Astrocyte (in vitro differentiated cells and primary cell): Measurements from ENCODE around the gene UCHL5. TPM values are rescaled to one million over a fixed set of nuclear protein-coding genes. Genes with fewer than 3 reads are reported as not detected.

Experiments used
- DNase-seq: peaks from one replicate; pipeline ENCODE4 v3.0.0-alpha.2; 2010; ENCODE audit warnings: low read depth
- FAIRE-seq: peaks from 2 replicates; lab custom pipeline; 2011; peaks lifted over from hg19 to GRCh38; lab: Jason Lieb, UNC
- H2AFZ ChIP-seq: 2 replicates; pipeline ENCODE4 v1.6.0; 2012; ENCODE audit warnings: low read depth, low read length, inconsistent platforms
- H3K27ac ChIP-seq: 2 replicates; pipeline ENCODE4 v1.5.1; 2011; ENCODE audit warnings: low read depth, low read length, inconsistent platforms
- H3K27me3 ChIP-seq: 2 replicates; pipeline ENCODE4 v1.6.0; 2011; ENCODE audit warnings: low read length, inconsistent platforms; ENCODE audit not compliant: insufficient read depth
- H3K36me3 ChIP-seq: 2 replicates; pipeline ENCODE4 v1.5.1; 2011; ENCODE audit warnings: low read length, inconsistent platforms; ENCODE audit not compliant: insufficient read depth
- H3K4me1 ChIP-seq: 2 replicates; pipeline ENCODE4 v1.5.1; 2011; ENCODE audit warnings: low read length, inconsistent platforms; ENCODE audit not compliant: insufficient read depth
- H3K4me2 ChIP-seq: 2 replicates; pipeline ENCODE4 v1.6.0; 2012; ENCODE audit warnings: low read length, inconsistent platforms
- H3K4me3 ChIP-seq: 2 replicates; pipeline ENCODE4 v1.5.1; 2011; ENCODE audit warnings: low read depth, mild to moderate bottlenecking, low read length, inconsistent platforms; ENCODE audit not compliant: insufficient read depth
- H3K79me2 ChIP-seq: 2 replicates; pipeline ENCODE4 v1.6.0; 2012; ENCODE audit warnings: mild to moderate bottlenecking, low read length, inconsistent platforms; ENCODE audit not compliant: insufficient read depth
- H3K9ac ChIP-seq: 2 replicates; pipeline ENCODE4 v1.6.0; 2012; ENCODE audit warnings: mild to moderate bottlenecking, low read length, inconsistent platforms
- H3K9me3 ChIP-seq: 2 replicates; pipeline ENCODE4 v1.5.1; 2012; ENCODE audit warnings: low read depth, mild to moderate bottlenecking, low read length, inconsistent platforms; ENCODE audit not compliant: insufficient read depth
- H4K20me1 ChIP-seq: 2 replicates; pipeline ENCODE4 v1.6.0; 2012; ENCODE audit warnings: low read length, inconsistent platforms; ENCODE audit not compliant: insufficient read depth
- H3K27ac Mint-ChIP-seq: one replicate; pipeline ENCODE4 v1.8.0; 2021; ENCODE audit warnings: mild to moderate bottlenecking, mixed read lengths; ENCODE audit not compliant: unreplicated experiment
- H3K27me3 Mint-ChIP-seq: one replicate; pipeline ENCODE4 v1.8.0; 2021; ENCODE audit warnings: low read depth, mixed read lengths; ENCODE audit not compliant: unreplicated experiment
- H3K36me3 Mint-ChIP-seq: one replicate; pipeline ENCODE4 v1.8.0; 2021; ENCODE audit warnings: low read depth, mixed read lengths; ENCODE audit not compliant: unreplicated experiment
- H3K4me1 Mint-ChIP-seq: one replicate; pipeline ENCODE4 v1.8.0; 2021; ENCODE audit warnings: low read depth, mixed read lengths; ENCODE audit not compliant: unreplicated experiment
- H3K4me3 Mint-ChIP-seq: one replicate; pipeline ENCODE4 v1.8.0; 2021; ENCODE audit warnings: mild to moderate bottlenecking, moderate library complexity, mixed read lengths; ENCODE audit not compliant: unreplicated experiment
- H3K9me3 Mint-ChIP-seq: one replicate; pipeline ENCODE4 v1.8.0; 2021; ENCODE audit warnings: mild to moderate bottlenecking, mixed read lengths; ENCODE audit not compliant: unreplicated experiment
- EZH2 ChIP-seq: IDR thresholded peaks from 2 replicates; pipeline ENCODE4 v1.6.1; 2012; ENCODE audit warnings: mild to moderate bottlenecking, low read length, inconsistent platforms; ENCODE audit not compliant: insufficient read depth
- total RNA-seq: library from RNA; stranded (reverse); gene quantifications from 2 replicates; pipeline ENCODE4 v1.2.1, GENCODE V29; 2021
- TF ChIP-seq, protein P1 (sequence below): IDR thresholded peaks from 2 replicates; pipeline ENCODE4 v1.5.1; 2011; ENCODE audit warnings: low read depth, mild to moderate bottlenecking, inconsistent platforms, low read length, moderate library complexity; ENCODE audit not compliant: insufficient read depth

The UCHL5 gene
- total RNA-seq, 1 donor from 2014 or later = 33.3 TPM

DNA sequence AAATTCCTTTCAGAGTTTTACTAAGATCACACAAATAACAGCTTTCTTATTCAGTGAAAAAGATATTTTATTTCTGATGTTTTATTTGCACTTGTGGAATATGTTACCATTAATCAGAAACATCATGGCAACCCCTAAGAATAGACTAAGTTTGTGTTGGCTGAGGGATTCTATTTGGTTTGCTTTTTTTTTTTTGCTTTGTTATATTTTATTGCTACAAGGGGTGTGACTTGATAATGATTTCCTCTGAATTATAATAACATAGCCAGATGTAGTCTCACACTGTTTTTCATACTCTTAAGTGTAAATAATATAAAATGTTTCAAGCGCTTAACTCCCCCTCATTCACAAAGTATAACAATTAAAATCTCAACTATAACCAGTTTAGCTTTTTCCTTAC is 26.1 kb upstream of the UCHL5 start:
- Histone ChIP-seq H3K4me3 (no peak overlapping the region), H3K79me2 (no peaks in the 10 kb centered on the region), H3K9me3 (no peaks in the 10 kb centered on the region), H4K20me1 (no peaks in the 10 kb centered on the region), H3K4me2 (no peak overlapping the region), H3K36me3 (peaks cover 40% of the 10 kb centered on the region), H3K27ac (no peak overlapping the region), H2AFZ (no peak overlapping the region), H3K4me1 (no peaks in the 10 kb centered on the region), H3K9ac (no peak overlapping the region), H3K27me3 (no peaks in the 10 kb centered on the region)
- H3K27ac Mint-ChIP-seq = no peak overlapping the region
- no peaks in the 10 kb centered on the region for H3K27me3 Mint-ChIP-seq
- no peaks in the 10 kb centered on the region for H3K4me1 Mint-ChIP-seq
- no peak for TF ChIP-seq EZH2
- TF ChIP-seq, protein P1, sequence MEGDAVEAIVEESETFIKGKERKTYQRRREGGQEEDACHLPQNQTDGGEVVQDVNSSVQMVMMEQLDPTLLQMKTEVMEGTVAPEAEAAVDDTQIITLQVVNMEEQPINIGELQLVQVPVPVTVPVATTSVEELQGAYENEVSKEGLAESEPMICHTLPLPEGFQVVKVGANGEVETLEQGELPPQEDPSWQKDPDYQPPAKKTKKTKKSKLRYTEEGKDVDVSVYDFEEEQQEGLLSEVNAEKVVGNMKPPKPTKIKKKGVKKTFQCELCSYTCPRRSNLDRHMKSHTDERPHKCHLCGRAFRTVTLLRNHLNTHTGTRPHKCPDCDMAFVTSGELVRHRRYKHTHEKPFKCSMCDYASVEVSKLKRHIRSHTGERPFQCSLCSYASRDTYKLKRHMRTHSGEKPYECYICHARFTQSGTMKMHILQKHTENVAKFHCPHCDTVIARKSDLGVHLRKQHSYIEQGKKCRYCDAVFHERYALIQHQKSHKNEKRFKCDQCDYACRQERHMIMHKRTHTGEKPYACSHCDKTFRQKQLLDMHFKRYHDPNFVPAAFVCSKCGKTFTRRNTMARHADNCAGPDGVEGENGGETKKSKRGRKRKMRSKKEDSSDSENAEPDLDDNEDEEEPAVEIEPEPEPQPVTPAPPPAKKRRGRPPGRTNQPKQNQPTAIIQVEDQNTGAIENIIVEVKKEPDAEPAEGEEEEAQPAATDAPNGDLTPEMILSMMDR = no peak
- H3K36me3 Mint-ChIP-seq = peaks cover 6% of the 10 kb centered on the region
- no peaks in the 10 kb centered on the region for H3K9me3 Mint-ChIP-seq
- no peak for DNase-seq
- no peak for FAIRE-seq
- H3K4me3 Mint-ChIP-seq = no peak overlapping the region

GRCh38 chr1:193083365-193084088 is 24.4 kb upstream of the UCHL5 start:
- no peak for FAIRE-seq
- no peak overlapping the region for H3K27ac Mint-ChIP-seq

More at GRCh38 chr1:193083365-193084088, 24.4 kb upstream of the UCHL5 start:
- no peaks in the 10 kb centered on the region for H4K20me1 ChIP-seq
- H3K79me2 ChIP-seq = no peaks in the 10 kb centered on the region
- Mint-ChIP-seq H3K4me3 (no peak overlapping the region), H3K4me1 (no peaks in the 10 kb centered on the region), H3K36me3 (peaks cover 18% of the 10 kb centered on the region), H3K9me3 (no peaks in the 10 kb centered on the region), H3K27me3 (no peaks in the 10 kb centered on the region)
- no peaks in the 10 kb centered on the region for H3K9me3 ChIP-seq
- no peak overlapping the region for H2AFZ ChIP-seq
- no peak overlapping the region for H3K27ac ChIP-seq
- TF ChIP-seq, protein P1 = no peak
- no peak for TF ChIP-seq EZH2
- H3K4me2 ChIP-seq = no peak overlapping the region
- peaks cover 46% of the 10 kb centered on the region for H3K36me3 ChIP-seq
- H3K27me3 ChIP-seq = no peaks in the 10 kb centered on the region
- DNase-seq = no peak
- no peak overlapping the region for H3K9ac ChIP-seq
- no peaks in the 10 kb centered on the region for H3K4me1 ChIP-seq
- H3K4me3 ChIP-seq = no peak overlapping the region
